Fibroblast of lung (primary cell): ENCODE data around the gene DXO.
"Not testable (repeated sequence)": the region's sequence is repeated elsewhere in the genome, so short reads cannot be mapped to it uniquely, and the experiment has no call there.

Experiments
- EZH2 ChIP-seq: IDR thresholded peaks from 2 replicates; pipeline ENCODE4 v1.5.1; 2012; ENCODE audit warnings: low read length, control low read depth, mild to moderate bottlenecking; ENCODE audit errors: missing control alignments
- TF ChIP-seq, protein P1 (sequence below), 2 donors: IDR thresholded peaks in 1 of 2; conservative IDR thresholded peaks in 1 of 2; 1 replicate in 1 of 2; 2 replicates in 1 of 2; pipeline ENCODE4 v1.5.1; 2011 to 2012; ENCODE audit warnings: low read length in 2 of 2, control low read depth in 1 of 2, inconsistent platforms in 1 of 2, low read depth in 1 of 2, mild to moderate bottlenecking in 1 of 2

DNA sequence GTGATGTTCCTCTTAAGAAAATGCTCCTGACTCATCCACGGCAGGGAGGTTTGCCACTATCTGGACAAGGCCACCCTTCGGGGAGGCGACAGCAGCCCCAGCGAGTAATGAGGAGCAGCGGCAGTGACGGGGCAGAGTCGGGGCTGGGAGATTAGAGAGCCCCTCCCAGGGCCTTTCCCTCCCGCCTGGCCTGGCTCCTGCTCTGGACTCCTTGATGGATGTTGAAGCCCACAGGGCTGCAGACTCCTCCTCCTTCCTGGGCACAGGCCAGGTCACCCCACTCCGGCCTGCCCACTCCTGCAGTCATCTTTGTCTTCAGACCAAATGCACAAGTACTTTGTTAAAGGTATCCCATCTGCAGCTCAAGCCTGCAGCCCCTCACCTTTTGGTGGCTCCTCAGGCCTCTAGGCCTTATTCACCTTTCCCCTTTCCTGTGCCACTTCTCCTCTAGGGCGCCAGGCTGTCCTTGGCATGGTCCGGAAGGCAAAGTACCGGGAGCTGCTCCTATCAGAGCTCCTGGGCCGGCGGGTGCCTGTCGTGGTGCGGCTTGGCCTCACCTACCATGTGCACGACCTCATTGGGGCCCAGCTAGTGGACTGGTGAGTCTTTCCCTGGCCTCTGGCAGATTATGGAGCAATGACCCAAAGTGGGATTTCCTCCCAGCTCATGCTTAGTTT, 41.1 kb upstream of the DXO start:
- TF ChIP-seq, protein P1, sequence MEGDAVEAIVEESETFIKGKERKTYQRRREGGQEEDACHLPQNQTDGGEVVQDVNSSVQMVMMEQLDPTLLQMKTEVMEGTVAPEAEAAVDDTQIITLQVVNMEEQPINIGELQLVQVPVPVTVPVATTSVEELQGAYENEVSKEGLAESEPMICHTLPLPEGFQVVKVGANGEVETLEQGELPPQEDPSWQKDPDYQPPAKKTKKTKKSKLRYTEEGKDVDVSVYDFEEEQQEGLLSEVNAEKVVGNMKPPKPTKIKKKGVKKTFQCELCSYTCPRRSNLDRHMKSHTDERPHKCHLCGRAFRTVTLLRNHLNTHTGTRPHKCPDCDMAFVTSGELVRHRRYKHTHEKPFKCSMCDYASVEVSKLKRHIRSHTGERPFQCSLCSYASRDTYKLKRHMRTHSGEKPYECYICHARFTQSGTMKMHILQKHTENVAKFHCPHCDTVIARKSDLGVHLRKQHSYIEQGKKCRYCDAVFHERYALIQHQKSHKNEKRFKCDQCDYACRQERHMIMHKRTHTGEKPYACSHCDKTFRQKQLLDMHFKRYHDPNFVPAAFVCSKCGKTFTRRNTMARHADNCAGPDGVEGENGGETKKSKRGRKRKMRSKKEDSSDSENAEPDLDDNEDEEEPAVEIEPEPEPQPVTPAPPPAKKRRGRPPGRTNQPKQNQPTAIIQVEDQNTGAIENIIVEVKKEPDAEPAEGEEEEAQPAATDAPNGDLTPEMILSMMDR (conservative IDR thresholded peaks at IDR 0.05 in 1 of 2, IDR thresholded peaks at IDR 0.05 in 1 of 2; ENCODE audit: low read depth in 1 of 2, low read length in 2 of 2), result not testable (repeated sequence)
- TF ChIP-seq EZH2, result not testable (repeated sequence)
